Lung (tissue), 12 donors: Measurements from ENCODE around the gene ALX3. TPM values are rescaled to one million over a fixed set of nuclear protein-coding genes. Genes with fewer than 3 reads are reported as not detected.

ENCODE experiments used
- ATAC-seq: fragments of 200-7000 bp; cut with Tn5 transposase; one replicate; pipeline ENCODE4 v1.9.1; 2020; ENCODE audit warnings: moderate number of reproducible peaks; ENCODE audit not compliant: insufficient read depth, low FRiP score
- DNase-seq, 3 donors: peaks; one replicate each; pipeline ENCODE4 v3.0.0-alpha.2; 2013 to 2017
- H3K27ac ChIP-seq, 2 donors: one replicate each; pipeline ENCODE4 v1.5.1; 2013; ENCODE audit warnings: mild to moderate bottlenecking in 2 of 2, moderate library complexity in 2 of 2, control low read depth in 1 of 2, inconsistent platforms in 1 of 2, low read depth in 1 of 2, low read length in 1 of 2
- H3K27me3 ChIP-seq, 3 donors: one replicate each; pipeline ENCODE4 v1.5.1; 2013; ENCODE audit warnings: low read length in 2 of 3; ENCODE audit not compliant: control insufficient read depth in 3 of 3, insufficient read depth in 3 of 3
- H3K36me3 ChIP-seq, 4 donors: one replicate each; pipeline ENCODE4 v1.5.1; 2013; ENCODE audit warnings: low read length in 4 of 4, mild to moderate bottlenecking in 1 of 4, moderate library complexity in 1 of 4; ENCODE audit not compliant: control insufficient read depth in 4 of 4, insufficient read depth in 4 of 4
- H3K4me1 ChIP-seq, 5 donors: one replicate each; pipeline ENCODE4 v1.5.1; 2013; ENCODE audit warnings: low read length in 5 of 5, mild to moderate bottlenecking in 2 of 5, moderate library complexity in 1 of 5; ENCODE audit not compliant: control insufficient read depth in 5 of 5, insufficient read depth in 5 of 5
- H3K4me3 ChIP-seq: one replicate; pipeline ENCODE4 v1.5.1; 2013; ENCODE audit warnings: mild to moderate bottlenecking, control low read depth, moderate library complexity
- H3K9ac ChIP-seq, 2 donors: one replicate each; pipeline ENCODE4 v1.5.1; 2013; ENCODE audit warnings: low read length in 2 of 2, control low read depth in 1 of 2; ENCODE audit not compliant: insufficient read depth in 1 of 2
- H3K9me3 ChIP-seq, 4 donors: one replicate each; pipeline ENCODE4 v1.5.1; 2013; ENCODE audit warnings: low read length in 3 of 4, mild to moderate bottlenecking in 1 of 4, moderate library complexity in 1 of 4; ENCODE audit not compliant: control insufficient read depth in 4 of 4, insufficient read depth in 3 of 4
- WGBS, 2 donors: extraction: QIAGEN DNeasy Blood & Tissue Kit; methylation state at CpG; one replicate each; pipeline ENCODE4 v1.1.7; 2013; 5-methylcytosine and 5-hydroxymethylcytosine counted together
- polyA plus RNA-seq, 2 donors: library from polyadenylated mRNA; stranded (reverse); fragments of 200-250 nt; gene quantifications; one replicate each; pipeline ENCODE4 v1.2.1, GENCODE V29; 2013
- total RNA-seq, 2 donors: library from RNA; depleted of rRNA in 1 of 2; stranded (reverse); fragments of >200 nt in 1 of 2; gene quantifications; one replicate each; pipeline ENCODE4 v1.2.1, GENCODE V29; 2014 to 2021
- TF ChIP-seq, protein P1 (sequence below): IDR thresholded peaks from 2 replicates; pipeline ENCODE4 v1.5.1; 2012; ENCODE audit warnings: mild to moderate bottlenecking; ENCODE audit errors: control extremely low read depth, extremely low read depth
- donor health status: control.
- donor health status: control.
- donor health status: Bipolar disorder and iron deficiency.
- donor health status: healthy.
- donor health status: DM: yes; HTN: yes; CAD: no.

Gene ALX3
- total and polyA plus RNA-seq, 4 donors, result 0.13 to 0.16 TPM; not detected in 2

DNA sequence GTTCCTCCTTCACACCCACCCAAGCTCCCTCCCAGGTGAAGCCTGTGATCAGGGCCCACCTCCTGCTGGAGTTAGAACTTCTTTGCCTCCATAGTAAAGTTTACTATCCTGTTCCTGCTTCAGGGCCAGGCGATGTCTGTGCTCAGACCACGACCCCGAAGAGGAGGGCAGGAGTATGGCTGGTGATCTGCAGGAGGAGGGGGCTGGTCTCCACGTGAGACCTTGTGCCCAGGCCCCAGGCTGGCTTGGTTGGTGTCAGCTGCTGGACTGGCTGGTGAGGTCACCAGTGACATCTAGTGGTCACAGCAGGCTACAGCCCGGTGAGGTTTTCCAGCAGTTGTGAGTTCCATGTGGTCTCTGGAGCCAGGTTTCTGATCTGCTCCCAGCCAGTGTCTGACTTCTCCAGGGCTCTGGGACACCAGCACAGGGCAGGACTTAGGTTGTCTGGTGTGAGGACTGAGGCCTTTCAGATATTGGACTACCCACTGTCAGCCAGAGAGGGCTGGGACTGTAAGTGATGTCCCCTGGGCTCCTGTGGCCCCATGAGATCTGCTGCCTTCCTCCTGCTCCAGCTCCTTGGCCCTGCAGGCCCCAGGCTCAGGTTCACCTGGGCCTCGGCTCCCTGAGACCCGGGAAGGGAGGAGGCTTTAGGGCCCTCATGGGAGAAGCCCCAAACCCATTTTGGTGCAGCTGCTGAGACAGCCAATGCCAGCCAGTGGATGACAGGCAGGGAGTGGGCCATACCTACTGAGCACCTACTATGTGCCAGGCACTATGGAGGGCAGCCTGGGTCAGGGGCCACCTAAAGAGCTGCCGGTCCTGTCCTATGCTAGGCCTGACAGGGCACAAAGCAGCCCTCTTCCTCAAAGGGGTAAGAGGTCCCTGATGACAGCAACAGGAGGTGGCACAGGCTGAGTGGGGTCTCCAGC lies 35.8 kb upstream of the ALX3 start:
- no peaks in the 10 kb centered on the region for H3K9me3 ChIP-seq
- no peak overlapping the region for H3K27ac ChIP-seq
- DNase-seq (peak; percentile 72 to 78 (median 77)), ATAC-seq (peak; percentile 91)
- TF ChIP-seq, protein P1, sequence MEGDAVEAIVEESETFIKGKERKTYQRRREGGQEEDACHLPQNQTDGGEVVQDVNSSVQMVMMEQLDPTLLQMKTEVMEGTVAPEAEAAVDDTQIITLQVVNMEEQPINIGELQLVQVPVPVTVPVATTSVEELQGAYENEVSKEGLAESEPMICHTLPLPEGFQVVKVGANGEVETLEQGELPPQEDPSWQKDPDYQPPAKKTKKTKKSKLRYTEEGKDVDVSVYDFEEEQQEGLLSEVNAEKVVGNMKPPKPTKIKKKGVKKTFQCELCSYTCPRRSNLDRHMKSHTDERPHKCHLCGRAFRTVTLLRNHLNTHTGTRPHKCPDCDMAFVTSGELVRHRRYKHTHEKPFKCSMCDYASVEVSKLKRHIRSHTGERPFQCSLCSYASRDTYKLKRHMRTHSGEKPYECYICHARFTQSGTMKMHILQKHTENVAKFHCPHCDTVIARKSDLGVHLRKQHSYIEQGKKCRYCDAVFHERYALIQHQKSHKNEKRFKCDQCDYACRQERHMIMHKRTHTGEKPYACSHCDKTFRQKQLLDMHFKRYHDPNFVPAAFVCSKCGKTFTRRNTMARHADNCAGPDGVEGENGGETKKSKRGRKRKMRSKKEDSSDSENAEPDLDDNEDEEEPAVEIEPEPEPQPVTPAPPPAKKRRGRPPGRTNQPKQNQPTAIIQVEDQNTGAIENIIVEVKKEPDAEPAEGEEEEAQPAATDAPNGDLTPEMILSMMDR, result peak; percentile 75
- 26 to 30% methylated on average over 8 of the region's 8 CpGs for WGBS, 2 donors
- H3K27me3 ChIP-seq, result peaks cover 0 to 6% (median 0%) of the 10 kb centered on the region in 3 donors
- no peak overlapping the region for H3K9ac ChIP-seq
- H3K36me3 ChIP-seq, result no peaks in the 10 kb centered on the region
- no peak overlapping the region for H3K4me3 ChIP-seq
- peaks cover 0 to 5% (median 0%) of the 10 kb centered on the region in 5 donors for H3K4me1 ChIP-seq

DNA sequence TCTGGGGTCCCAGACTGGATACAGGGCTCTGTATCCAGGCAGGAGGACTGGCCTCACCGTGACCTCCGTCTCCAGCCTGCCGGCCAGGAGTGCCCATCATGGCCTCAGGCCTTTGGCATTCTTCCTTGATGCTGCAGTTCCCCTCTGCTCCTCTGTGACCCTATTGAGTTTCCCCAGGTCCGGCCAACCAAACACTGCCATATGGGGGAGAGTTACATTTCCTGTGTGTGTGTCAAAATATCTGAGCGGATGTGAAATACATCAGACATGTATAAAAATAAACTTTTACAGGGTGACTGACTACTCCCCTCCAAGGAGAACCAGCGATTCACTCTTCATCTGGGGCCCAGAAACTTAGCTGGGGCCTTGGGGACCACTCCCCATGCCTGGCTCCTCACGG lies 31.6 kb upstream of the ALX3 start:
- H3K36me3 ChIP-seq, result no peaks in the 10 kb centered on the region
- H3K4me1 ChIP-seq, result peaks cover 0 to 5% (median 0%) of the 10 kb centered on the region in 5 donors
- DNase-seq, result peak in 1 of 3 donors; percentile 27
- H3K4me3 ChIP-seq, result no peak overlapping the region
- TF ChIP-seq, protein P1, result no peak
- no peak for ATAC-seq
- WGBS, 2 donors, result 21 to 49% methylated on average over 6 to 7 of the region's 7 CpGs
- H3K27me3 ChIP-seq, result peaks cover 0 to 2% (median 0%) of the 10 kb centered on the region in 3 donors
- no peaks in the 10 kb centered on the region for H3K9me3 ChIP-seq
- no peak overlapping the region for H3K9ac ChIP-seq
- no peak overlapping the region for H3K27ac ChIP-seq

DNA sequence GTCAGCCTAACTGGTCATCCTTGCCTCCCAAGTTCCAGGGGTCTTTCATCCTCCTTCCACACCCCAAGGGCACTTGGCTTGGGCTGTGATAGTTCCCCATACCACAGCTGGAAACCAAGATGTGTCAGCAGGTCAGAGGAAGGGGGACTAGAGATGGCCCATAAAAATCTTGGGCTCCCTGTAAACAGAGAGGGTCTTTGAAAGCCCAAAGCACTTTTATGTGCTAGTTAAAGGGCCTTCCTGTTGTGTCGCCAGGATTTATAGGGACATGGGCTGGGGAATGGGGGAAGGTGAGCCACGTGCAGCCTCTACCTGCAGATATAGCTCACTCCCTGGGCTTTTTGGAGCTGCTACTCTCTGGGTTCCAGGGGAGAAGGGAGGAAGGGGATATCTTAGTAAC lies 29.9 kb upstream of the ALX3 start:
- 68 to 93% methylated on average over 2 of the region's 2 CpGs for WGBS, 2 donors

More for the DNA sequence above, 29.9 kb upstream of the ALX3 start:
- Histone ChIP-seq H3K4me1 (peaks cover 0 to 5% (median 0%) of the 10 kb centered on the region in 5 donors), H3K9me3 (no peaks in the 10 kb centered on the region), H3K36me3 (no peaks in the 10 kb centered on the region), H3K27me3 (peaks cover 0 to 2% (median 0%) of the 10 kb centered on the region in 3 donors), H3K27ac (no peak overlapping the region), H3K9ac (no peak overlapping the region), H3K4me3 (no peak overlapping the region)
- no peak for ATAC-seq
- TF ChIP-seq, protein P1, result no peak
- no peak for DNase-seq
